GM23248 (cell line): ENCODE results near the gene ITGAV. TPM values are rescaled to one million over a fixed set of nuclear protein-coding genes. Genes with fewer than 3 reads are reported as not detected.

Experiments used
- DNase-seq: peaks from one replicate; pipeline ENCODE4 v3.0.0-alpha.2; 2015
- H2AFZ ChIP-seq: fragments of 200-600 bp; sonication (generic); 2 replicates; pipeline ENCODE4 v1.6.1; 2016; ENCODE audit warnings: antibody characterized with exemption
- H3F3A ChIP-seq: fragments of 200-600 bp; sonication (generic); 2 replicates; pipeline ENCODE4 v1.6.1; 2016; ENCODE audit warnings: mild to moderate bottlenecking, antibody characterized with exemption, mixed run types; ENCODE audit not compliant: insufficient read depth
- H3K27ac ChIP-seq: fragments of 200-600 bp; sonication (generic); 2 replicates; pipeline ENCODE4 v1.5.1; 2016; ENCODE audit warnings: mild to moderate bottlenecking
- H3K27me3 ChIP-seq: fragments of 200-600 bp; sonication (generic); replicated peaks from 2 replicates; pipeline ENCODE4 v1.6.1; 2016; ENCODE audit warnings: mild to moderate bottlenecking; ENCODE audit not compliant: insufficient read depth
- H3K36me3 ChIP-seq: fragments of 200-600 bp; sonication (generic); 2 replicates; pipeline ENCODE4 v1.6.1; 2016; ENCODE audit warnings: low read depth, mild to moderate bottlenecking
- H3K4me1 ChIP-seq: fragments of 200-600 bp; sonication (generic); 2 replicates; pipeline ENCODE4 v1.6.1; 2016; ENCODE audit warnings: mild to moderate bottlenecking; ENCODE audit not compliant: insufficient read depth
- H3K4me2 ChIP-seq: fragments of 200-600 bp; sonication (generic); one replicate; pipeline ENCODE4 v1.6.1; 2016; ENCODE audit warnings: mild to moderate bottlenecking; ENCODE audit not compliant: unreplicated experiment
- H3K4me3 ChIP-seq: fragments of 200-600 bp; sonication (generic); 2 replicates; pipeline ENCODE4 v1.5.1; 2016; ENCODE audit warnings: mild to moderate bottlenecking
- H3K79me2 ChIP-seq: fragments of 200-600 bp; sonication (generic); 2 replicates; pipeline ENCODE4 v1.6.1; 2016; ENCODE audit warnings: mild to moderate bottlenecking; ENCODE audit not compliant: insufficient read depth
- H3K9ac ChIP-seq: fragments of 200-600 bp; sonication (generic); 2 replicates; pipeline ENCODE4 v1.6.1; 2016; ENCODE audit warnings: mild to moderate bottlenecking
- H3K9me2 ChIP-seq: fragments of 200-600 bp; sonication (generic); 2 replicates; pipeline ENCODE4 v1.6.1; 2016; ENCODE audit warnings: mixed run types, mild to moderate bottlenecking, moderate library complexity; ENCODE audit not compliant: insufficient read depth
- H3K9me3 ChIP-seq: fragments of 200-600 bp; sonication (generic); one replicate; pipeline ENCODE4 v1.6.1; 2017; ENCODE audit warnings: low read depth
- H4K20me1 ChIP-seq: fragments of 200-600 bp; sonication (generic); 2 replicates; pipeline ENCODE4 v1.6.0; 2016; ENCODE audit not compliant: insufficient read depth
- EZH2 ChIP-seq: fragments of 200-600 bp; sonication (generic); IDR thresholded peaks from 2 replicates; pipeline ENCODE4 v1.6.1; 2018; ENCODE audit warnings: antibody characterized with exemption, mild to moderate bottlenecking; ENCODE audit not compliant: insufficient read depth, poor library complexity, severe bottlenecking
- EZH2phosphoT487 ChIP-seq: fragments of 200-600 bp; sonication (generic); IDR thresholded peaks from 2 replicates; pipeline ENCODE4 v1.6.1; 2018; ENCODE audit warnings: antibody characterized with exemption, moderate library complexity, mild to moderate bottlenecking, low read depth; ENCODE audit not compliant: insufficient read depth
- WGBS, 2 experiments: methylation state at CpG; one replicate each; pipeline ENCODE4 v1.1.6; 2015 to 2017; ENCODE audit warnings: low lambda C conversion rate in 2 of 2, low coverage in 1 of 2; ENCODE audit errors: missing lambda C conversion rate in 2 of 2; 5-methylcytosine and 5-hydroxymethylcytosine counted together
- in situ Hi-C: fragments of 300-500 bp; cut with MboI; formaldehyde crosslinking; loops from 2 replicates; pipeline ENCODE4 v1.15.0; 2020
- polyA plus RNA-seq: library from polyadenylated mRNA; unstranded; fragments of >200 nt; fragmentation: Nextera tagmentation; extraction: Ambion mirVana; gene quantifications from 2 replicates; pipeline ENCODE4 v1.2.1, GENCODE V29; 2016
- total RNA-seq: library from RNA; depleted of rRNA; stranded (reverse); fragments of >200 nt; shearing (Covaris generic); gene quantifications from 2 replicates; pipeline ENCODE4 v1.2.3, GENCODE V29; 2014

ITGAV gene
- total and polyA plus RNA-seq, 2 experiments from 2014 or later = 61.9 to 250 TPM

DNA sequence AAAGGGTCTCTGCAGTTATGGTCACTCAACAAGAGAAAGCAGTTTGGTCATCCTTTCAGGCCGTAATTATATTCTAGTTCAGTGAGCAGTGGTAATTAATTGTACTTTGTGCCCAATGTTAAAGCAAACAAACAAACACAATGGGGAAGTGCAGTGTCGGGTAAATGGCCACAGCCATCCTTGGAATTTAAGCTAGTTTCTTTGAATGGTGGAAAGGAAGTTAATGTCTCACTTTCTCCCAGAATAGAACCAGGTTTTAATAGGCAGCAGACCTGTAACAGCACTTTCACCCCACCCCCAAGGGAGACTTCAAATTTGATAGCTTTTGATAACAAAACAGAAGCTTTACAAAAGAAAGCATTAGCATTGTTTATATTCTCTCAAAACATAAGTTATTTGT, 20.0 kb upstream of the ITGAV start:
- Histone ChIP-seq H3K4me2 (no peak overlapping the region), H3K9me3 (no peaks in the 10 kb centered on the region), H3K27me3 (no peaks in the 10 kb centered on the region), H3K4me1 (peaks cover 18% of the 10 kb centered on the region), H3K9me2 (no peaks in the 10 kb centered on the region), H3K4me3 (no peak overlapping the region), H3F3A (0 out of 2 replicates have a peak, but pooled peaks cover 12% of the 10 kb centered on the region), H3K9ac (no peak overlapping the region), H2AFZ (no peak overlapping the region), H3K36me3 (no peaks in the 10 kb centered on the region), H4K20me1 (no peaks in the 10 kb centered on the region), H3K27ac (no peak overlapping the region), H3K79me2 (no peaks in the 10 kb centered on the region)
- TF ChIP-seq EZH2phosphoT487 (no peak), EZH2 (no peak)
- 81 to 83% methylated on average over 2 of the region's 2 CpGs for WGBS, 2 experiments
- in situ Hi-C loops = no loop called here
- no peak for DNase-seq

DNA sequence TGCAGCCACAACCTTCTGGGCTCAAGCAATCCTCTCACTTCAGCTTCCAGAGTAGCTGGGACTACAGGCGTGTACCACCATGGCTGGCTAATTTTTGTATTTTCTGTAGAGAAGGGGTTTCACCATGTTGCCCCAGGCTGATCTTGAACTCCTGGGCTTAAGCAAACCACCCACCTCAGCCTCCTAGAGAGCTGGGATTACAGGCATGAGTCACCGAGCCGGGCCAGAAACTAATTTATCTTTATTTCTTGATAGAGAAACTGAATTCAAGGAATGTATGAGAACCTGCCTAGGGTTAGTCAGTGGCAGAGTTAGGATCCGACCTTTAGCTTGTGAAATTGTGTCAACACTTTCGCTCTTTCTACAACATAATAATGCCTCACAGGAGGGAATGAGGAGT, 19.3 kb upstream of the ITGAV start:
- peaks cover 15% of the 10 kb centered on the region; the same call in 1 of the 2 replicates for H3F3A ChIP-seq
- H4K20me1 ChIP-seq = no peaks in the 10 kb centered on the region
- no peak overlapping the region for H3K27ac ChIP-seq
- no peak overlapping the region for H3K9ac ChIP-seq
- in situ Hi-C loops = no loop called here
- peak; percentile 64 for DNase-seq
- H3K4me2 ChIP-seq = peak overlapping the region; percentile 2
- no peaks in the 10 kb centered on the region for H3K27me3 ChIP-seq
- no peak overlapping the region for H3K4me3 ChIP-seq
- peaks cover 22% of the 10 kb centered on the region for H3K4me1 ChIP-seq
- TF ChIP-seq EZH2 = no peak
- TF ChIP-seq EZH2phosphoT487 = no peak
- no peaks in the 10 kb centered on the region for H3K9me3 ChIP-seq
- 42 to 43% methylated on average over 5 of the region's 5 CpGs for WGBS, 2 experiments
- no peak overlapping the region for H2AFZ ChIP-seq
- no peaks in the 10 kb centered on the region for H3K36me3 ChIP-seq
- no peaks in the 10 kb centered on the region for H3K79me2 ChIP-seq
- H3K9me2 ChIP-seq = no peaks in the 10 kb centered on the region

DNA sequence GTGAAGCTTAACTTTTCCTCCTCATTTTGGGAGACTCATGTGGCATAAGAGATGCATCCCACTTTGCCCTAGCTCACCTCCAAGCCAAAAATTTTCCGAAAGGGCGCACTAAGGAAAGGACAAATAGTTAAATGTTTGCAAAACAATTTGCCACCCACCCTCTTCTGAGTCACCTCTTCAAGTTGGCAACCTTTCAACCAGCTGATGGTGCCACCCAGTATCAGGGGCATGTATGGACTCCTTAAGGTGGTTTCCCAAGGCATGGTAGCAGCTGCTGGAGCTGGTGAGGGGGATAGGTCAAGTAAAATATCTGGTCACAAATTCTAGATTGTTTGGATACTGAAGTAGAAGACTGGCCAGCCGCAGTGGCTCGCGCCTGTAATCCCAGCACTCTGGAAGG, 17.2 kb upstream of the ITGAV start:
- Histone ChIP-seq H3K9ac (no peak overlapping the region), H3K27me3 (no peaks in the 10 kb centered on the region), H3F3A (peaks cover 30% of the 10 kb centered on the region; the same call in 1 of the 2 replicates), H3K79me2 (no peaks in the 10 kb centered on the region), H3K27ac (no peak overlapping the region), H3K4me3 (no peak overlapping the region), H3K9me3 (no peaks in the 10 kb centered on the region), H2AFZ (no peak overlapping the region), H3K4me1 (peaks cover 36% of the 10 kb centered on the region), H3K9me2 (no peaks in the 10 kb centered on the region), H4K20me1 (no peaks in the 10 kb centered on the region), H3K4me2 (no peak overlapping the region), H3K36me3 (no peaks in the 10 kb centered on the region)
- 95 to 97% methylated on average over 5 of the region's 5 CpGs for whole genome bisulfite sequencing, 2 experiments
- DNase-seq = no peak
- in situ Hi-C loops = no loop called here
- TF ChIP-seq EZH2phosphoT487 (no peak), EZH2 (no peak)

DNA sequence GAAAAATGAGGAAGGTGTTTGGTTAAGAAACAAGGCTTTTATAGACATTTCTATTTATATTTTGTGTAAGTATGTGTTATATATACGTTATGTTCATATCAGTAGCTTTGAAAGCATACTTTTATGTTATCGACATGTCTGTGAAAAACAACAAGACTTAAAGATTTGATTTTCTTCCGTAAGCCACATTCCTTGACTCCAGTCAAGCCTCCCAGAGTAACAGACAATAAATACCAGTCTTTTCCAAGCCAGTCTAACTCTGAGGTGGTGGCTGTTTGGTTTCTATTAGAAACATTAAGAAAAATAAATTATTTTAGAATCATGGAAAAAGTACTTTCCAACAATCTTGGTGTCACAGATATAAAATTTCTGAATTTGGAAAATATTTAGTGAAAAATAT, 16.3 kb upstream of the ITGAV start:
- TF ChIP-seq EZH2 (no peak), EZH2phosphoT487 (no peak)
- Histone ChIP-seq H3K9ac (no peak overlapping the region), H3K4me3 (no peak overlapping the region), H3K9me3 (no peaks in the 10 kb centered on the region), H3K79me2 (no peaks in the 10 kb centered on the region), H3K36me3 (no peaks in the 10 kb centered on the region), H3K4me1 (peaks cover 36% of the 10 kb centered on the region), H3K9me2 (no peaks in the 10 kb centered on the region), H3K4me2 (no peak overlapping the region), H3K27ac (no peak overlapping the region), H2AFZ (no peak overlapping the region), H3K27me3 (no peaks in the 10 kb centered on the region), H4K20me1 (no peaks in the 10 kb centered on the region), H3F3A (peaks cover 30% of the 10 kb centered on the region; the same call in 1 of the 2 replicates)
- DNase-seq = no peak
- WGBS, 2 experiments = 94 to 97% methylated on average over 3 of the region's 3 CpGs
- in situ Hi-C loops = no loop called here

DNA sequence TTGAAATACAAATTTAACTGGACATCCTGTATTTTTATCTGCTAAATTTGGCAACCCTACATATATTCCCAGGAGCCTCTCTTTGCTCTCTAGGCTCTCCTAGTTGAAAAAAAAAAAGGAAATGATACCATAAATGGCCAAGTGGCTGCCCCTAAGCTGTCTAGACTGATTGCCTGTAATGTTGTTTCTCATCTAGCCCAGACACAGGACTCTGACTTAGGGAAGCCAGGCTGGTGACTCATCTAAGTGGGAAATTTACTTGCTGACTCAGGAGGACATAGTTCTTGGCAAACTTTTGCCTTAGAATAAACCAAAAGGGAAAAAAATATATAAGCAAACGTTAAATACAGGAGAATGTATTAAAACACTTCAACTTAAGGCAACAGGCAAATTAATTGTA, 14.6 kb upstream of the ITGAV start:
- no peak overlapping the region; the same call in 1 of the 2 replicates for H3K27ac ChIP-seq
- no peak overlapping the region for H2AFZ ChIP-seq
- peaks cover 25% of the 10 kb centered on the region; the same call in 1 of the 2 replicates for H3F3A ChIP-seq
- no peak overlapping the region for H3K4me3 ChIP-seq
- no peaks in the 10 kb centered on the region for H4K20me1 ChIP-seq
- H3K79me2 ChIP-seq = no peaks in the 10 kb centered on the region
- no peaks in the 10 kb centered on the region for H3K27me3 ChIP-seq
- H3K9me2 ChIP-seq = no peaks in the 10 kb centered on the region
- H3K4me2 ChIP-seq = peak overlapping the region; percentile 44
- DNase-seq = peak; percentile 99
- in situ Hi-C loops = no loop called here
- no peak overlapping the region for H3K9ac ChIP-seq
- 0% methylated on average over 1 of the region's 1 CpG for WGBS, 2 experiments
- no peaks in the 10 kb centered on the region for H3K36me3 ChIP-seq
- H3K9me3 ChIP-seq = no peaks in the 10 kb centered on the region
- TF ChIP-seq EZH2 = no peak
- no peak for TF ChIP-seq EZH2phosphoT487
- peaks cover 31% of the 10 kb centered on the region for H3K4me1 ChIP-seq
